Activated naive CD4-positive, alpha-beta T cell treated with anti-CD3 and anti-CD28 coated beads, Interleukin-2, amount 10 ng/mL, durations not matched to agents 7 days and 5 days (primary cell): ENCODE measurements around the gene PSME3IP1.
"Not testable (repeated sequence)": the region's sequence is repeated elsewhere in the genome, so short reads cannot be mapped to it uniquely, and the experiment has no call there.

Experiments
- CTCF ChIA-PET: fragments of 350-600 bp; sonication (Branson Sonifier 250); formaldehyde crosslinking; loops from one replicate; lab custom pipeline; 2021; ENCODE audit warnings: antibody characterized with exemption; lab: Charles Lee
- DNase-seq: peaks from one replicate; pipeline ENCODE4 v3.0.0-alpha.2; 2020
- H3K27ac Mint-ChIP-seq: one replicate; pipeline ENCODE4 v1.8.0; 2021; ENCODE audit warnings: mild to moderate bottlenecking, moderate library complexity, mixed read lengths
- H3K27me3 Mint-ChIP-seq: one replicate; pipeline ENCODE4 v1.8.0; 2021; ENCODE audit warnings: mild to moderate bottlenecking, mixed read lengths
- H3K36me3 Mint-ChIP-seq: one replicate; pipeline ENCODE4 v1.8.0; 2021; ENCODE audit warnings: mixed read lengths
- H3K4me1 Mint-ChIP-seq: one replicate; pipeline ENCODE4 v1.8.0; 2021; ENCODE audit warnings: mixed read lengths
- H3K4me3 Mint-ChIP-seq: one replicate; pipeline ENCODE4 v1.8.0; 2021; ENCODE audit warnings: mild to moderate bottlenecking, moderate library complexity, mixed read lengths
- H3K9me3 Mint-ChIP-seq: one replicate; pipeline ENCODE4 v1.8.0; 2021; ENCODE audit warnings: mixed read lengths

Gene PSME3IP1

DNA sequence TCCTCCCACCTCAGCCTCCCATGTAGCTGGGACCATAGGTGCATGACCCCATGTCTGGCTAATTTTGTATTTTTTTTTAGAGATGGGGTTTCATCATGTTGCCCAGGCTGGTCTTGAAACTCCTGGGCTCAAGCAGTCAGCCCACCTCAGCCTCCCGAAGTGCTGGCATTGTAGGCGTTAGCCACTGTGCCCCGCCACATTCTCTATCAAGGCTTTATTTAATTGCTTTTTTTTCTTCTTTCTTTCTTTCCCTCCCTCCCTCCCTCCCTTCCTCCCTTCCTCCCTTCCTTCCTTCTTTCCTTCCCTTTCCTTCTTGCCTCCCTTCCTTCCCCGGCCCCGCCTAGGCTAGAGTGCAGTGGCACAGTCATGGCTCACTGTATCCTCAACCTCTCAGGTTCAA is 23.9 kb upstream of the PSME3IP1 start:
- peaks cover 59% of the 10 kb centered on the region for H3K36me3 Mint-ChIP-seq
- H3K9me3 Mint-ChIP-seq = no peaks in the 10 kb centered on the region
- CTCF ChIA-PET = interaction anchor here (0.7 kb wide), 1 partner anchor 266 kb away, joined by 3 read pairs; no protein-coding TSS in a partner anchor
- no peaks in the 10 kb centered on the region for H3K4me1 Mint-ChIP-seq
- H3K27me3 Mint-ChIP-seq = no peaks in the 10 kb centered on the region
- H3K27ac Mint-ChIP-seq = no peak overlapping the region
- H3K4me3 Mint-ChIP-seq = no peak overlapping the region
- DNase-seq = no peak

DNA sequence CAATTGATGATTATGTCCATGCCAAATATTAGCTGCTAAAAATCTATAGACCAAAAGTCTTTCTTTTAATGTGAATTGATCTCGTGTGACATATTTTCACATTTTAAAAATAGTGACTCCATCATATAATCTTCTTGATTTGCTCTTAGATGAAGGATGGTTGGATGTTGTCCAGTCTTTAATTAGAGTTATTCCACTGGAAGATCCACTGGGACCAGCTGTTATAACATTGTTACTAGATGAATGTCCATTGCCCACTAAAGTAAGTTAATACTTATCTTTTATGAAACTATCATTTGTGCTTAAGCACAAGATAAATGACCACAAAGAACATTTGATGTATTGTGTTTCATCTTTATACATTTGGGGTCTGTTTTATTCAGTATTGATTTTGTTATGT is 23.1 kb upstream of the PSME3IP1 start:
- CTCF ChIA-PET = no interaction called here
- Mint-ChIP-seq H3K27ac (no peak overlapping the region), H3K9me3 (no peaks in the 10 kb centered on the region), H3K36me3 (peaks cover 51% of the 10 kb centered on the region), H3K4me1 (no peaks in the 10 kb centered on the region), H3K27me3 (no peaks in the 10 kb centered on the region), H3K4me3 (no peak overlapping the region)
- no peak for DNase-seq

GRCh38 chr16:57204675-57205074 is 18.8 kb upstream of the PSME3IP1 start:
- Mint-ChIP-seq H3K9me3 (no peaks in the 10 kb centered on the region), H3K27ac (no peak overlapping the region), H3K4me1 (no peaks in the 10 kb centered on the region), H3K4me3 (no peak overlapping the region), H3K36me3 (peaks cover 29% of the 10 kb centered on the region), H3K27me3 (no peaks in the 10 kb centered on the region)
- no peak for DNase-seq
- CTCF ChIA-PET = no interaction called here

GRCh38 chr16:57203451-57203850 is 17.6 kb upstream of the PSME3IP1 start:
- DNase-seq = no peak
- CTCF ChIA-PET = no interaction called here
- Mint-ChIP-seq H3K4me3 (no peak overlapping the region), H3K9me3 (no peaks in the 10 kb centered on the region), H3K27me3 (no peaks in the 10 kb centered on the region), H3K27ac (no peak overlapping the region), H3K36me3 (peaks cover 28% of the 10 kb centered on the region), H3K4me1 (no peaks in the 10 kb centered on the region)

GRCh38 chr16:57202095-57202886 is 16.5 kb upstream of the PSME3IP1 start:
- Mint-ChIP-seq H3K36me3 (peaks cover 25% of the 10 kb centered on the region), H3K4me1 (no peaks in the 10 kb centered on the region), H3K27ac (no peak overlapping the region), H3K4me3 (no peak overlapping the region), H3K9me3 (no peaks in the 10 kb centered on the region), H3K27me3 (no peaks in the 10 kb centered on the region)
- no peak for DNase-seq
- CTCF ChIA-PET = no interaction called here

GRCh38 chr16:57200926-57201325 is 15.1 kb upstream of the PSME3IP1 start:
- H3K4me3 Mint-ChIP-seq, H3K4me1 Mint-ChIP-seq, H3K27ac Mint-ChIP-seq, DNase-seq, CTCF ChIA-PET, H3K27me3 Mint-ChIP-seq, H3K9me3 Mint-ChIP-seq: not testable (repeated sequence)
- peaks cover 22% of the 10 kb centered on the region for H3K36me3 Mint-ChIP-seq

DNA sequence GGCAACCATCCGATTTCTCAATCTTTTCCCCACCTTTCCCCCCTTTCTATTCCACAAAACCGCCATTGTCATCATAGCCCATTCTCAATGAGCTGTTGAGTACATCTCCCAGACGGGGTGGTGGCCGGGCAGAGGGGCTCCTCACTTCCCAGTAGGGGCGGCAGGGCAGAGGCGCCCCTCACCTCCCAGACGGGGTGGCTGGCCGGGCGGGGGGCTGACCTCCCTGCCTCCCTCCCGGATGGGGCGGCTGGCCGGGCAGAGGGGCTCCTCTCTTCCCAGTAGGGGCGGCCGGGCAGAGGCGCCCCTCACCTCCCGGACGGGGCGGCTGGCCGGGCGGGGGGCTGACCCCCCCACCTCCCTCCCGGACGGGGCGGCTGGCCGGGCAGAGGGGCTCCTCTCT is 14.5 kb upstream of the PSME3IP1 start:
- DNase-seq, H3K9me3 Mint-ChIP-seq, H3K4me1 Mint-ChIP-seq, H3K27me3 Mint-ChIP-seq, H3K27ac Mint-ChIP-seq, CTCF ChIA-PET, H3K4me3 Mint-ChIP-seq: not testable (repeated sequence)
- H3K36me3 Mint-ChIP-seq = peaks cover 16% of the 10 kb centered on the region

DNA sequence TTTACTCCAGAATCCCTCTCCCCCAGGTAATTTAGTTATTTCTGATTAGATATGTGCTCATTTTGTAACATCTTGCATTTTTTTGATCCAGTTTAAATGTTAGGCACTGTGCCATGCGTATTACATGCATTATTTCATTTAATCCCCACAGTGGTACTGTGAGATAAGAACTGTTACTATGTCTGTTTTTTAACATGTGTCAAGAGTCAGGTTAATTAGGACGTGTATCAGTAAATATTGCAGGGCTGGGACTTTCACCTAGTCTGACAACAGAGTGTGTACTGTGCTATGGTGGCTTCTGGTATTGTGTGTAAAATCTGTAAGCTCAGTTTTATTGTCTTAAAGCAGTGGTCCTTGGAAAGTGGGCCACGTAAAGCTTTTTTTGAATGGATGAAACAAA is 10.9 kb upstream of the PSME3IP1 start:
- no peaks in the 10 kb centered on the region for H3K9me3 Mint-ChIP-seq
- H3K4me1 Mint-ChIP-seq = peaks cover 2% of the 10 kb centered on the region
- DNase-seq = no peak
- H3K27me3 Mint-ChIP-seq = no peaks in the 10 kb centered on the region
- H3K36me3 Mint-ChIP-seq = peaks cover 10% of the 10 kb centered on the region
- CTCF ChIA-PET = interaction anchor here (1.6 kb wide), 1 partner anchor 112 kb away, joined by 3 read pairs; no protein-coding TSS in a partner anchor
- no peak overlapping the region for H3K27ac Mint-ChIP-seq
- no peak overlapping the region for H3K4me3 Mint-ChIP-seq

DNA sequence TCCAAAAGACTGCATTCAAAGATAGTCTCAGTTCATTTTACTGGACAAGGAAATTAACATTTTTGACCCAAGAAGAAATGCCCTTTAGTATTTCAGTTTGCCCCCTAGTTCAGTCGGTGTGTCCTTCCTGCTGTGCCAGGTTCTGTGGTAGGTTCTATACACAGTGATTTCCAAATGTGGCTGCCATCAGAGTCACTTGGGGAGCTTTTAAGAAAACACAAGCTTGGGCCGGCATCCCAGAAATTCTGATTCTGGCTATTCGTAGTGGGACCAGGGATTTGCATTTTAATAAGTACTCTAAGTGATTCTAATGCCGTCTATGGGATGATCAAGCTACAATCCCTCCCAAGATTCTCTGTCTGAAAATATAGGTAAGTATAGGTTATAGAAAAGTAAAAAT is 10.4 kb upstream of the PSME3IP1 start:
- peaks cover 2% of the 10 kb centered on the region for H3K4me1 Mint-ChIP-seq
- H3K36me3 Mint-ChIP-seq = peaks cover 10% of the 10 kb centered on the region
- no peak overlapping the region for H3K27ac Mint-ChIP-seq
- DNase-seq = no peak
- no peaks in the 10 kb centered on the region for H3K9me3 Mint-ChIP-seq
- H3K4me3 Mint-ChIP-seq = no peak overlapping the region
- H3K27me3 Mint-ChIP-seq = no peaks in the 10 kb centered on the region
- CTCF ChIA-PET = interaction anchor here (1.6 kb wide), 1 partner anchor 112 kb away, joined by 3 read pairs; no protein-coding TSS in a partner anchor

DNA sequence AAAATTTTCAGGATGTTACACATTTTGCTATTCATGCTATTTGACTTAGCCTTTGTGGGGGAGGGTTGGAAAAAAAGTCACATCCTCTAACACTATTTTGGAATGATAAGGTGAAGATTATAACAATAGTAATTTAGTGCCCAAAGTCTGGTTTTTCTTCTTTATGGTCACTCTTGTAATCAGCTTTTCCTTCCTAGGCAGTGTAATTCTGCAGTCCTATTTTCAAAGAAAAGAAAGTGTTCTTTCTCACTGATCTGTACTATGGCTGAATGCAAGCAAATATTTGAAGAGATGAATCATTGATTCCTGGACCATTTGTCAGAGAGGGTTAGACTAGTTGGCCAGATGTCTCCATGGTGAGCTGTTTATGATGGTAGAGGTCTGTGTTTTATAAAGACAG is 8.7 kb upstream of the PSME3IP1 start:
- H3K36me3 Mint-ChIP-seq = peaks cover 13% of the 10 kb centered on the region
- H3K4me3 Mint-ChIP-seq = no peak overlapping the region
- CTCF ChIA-PET = no interaction called here
- H3K27ac Mint-ChIP-seq = no peak overlapping the region
- DNase-seq = no peak
- H3K9me3 Mint-ChIP-seq = no peaks in the 10 kb centered on the region
- H3K27me3 Mint-ChIP-seq = no peaks in the 10 kb centered on the region
- peaks cover 7% of the 10 kb centered on the region for H3K4me1 Mint-ChIP-seq

DNA sequence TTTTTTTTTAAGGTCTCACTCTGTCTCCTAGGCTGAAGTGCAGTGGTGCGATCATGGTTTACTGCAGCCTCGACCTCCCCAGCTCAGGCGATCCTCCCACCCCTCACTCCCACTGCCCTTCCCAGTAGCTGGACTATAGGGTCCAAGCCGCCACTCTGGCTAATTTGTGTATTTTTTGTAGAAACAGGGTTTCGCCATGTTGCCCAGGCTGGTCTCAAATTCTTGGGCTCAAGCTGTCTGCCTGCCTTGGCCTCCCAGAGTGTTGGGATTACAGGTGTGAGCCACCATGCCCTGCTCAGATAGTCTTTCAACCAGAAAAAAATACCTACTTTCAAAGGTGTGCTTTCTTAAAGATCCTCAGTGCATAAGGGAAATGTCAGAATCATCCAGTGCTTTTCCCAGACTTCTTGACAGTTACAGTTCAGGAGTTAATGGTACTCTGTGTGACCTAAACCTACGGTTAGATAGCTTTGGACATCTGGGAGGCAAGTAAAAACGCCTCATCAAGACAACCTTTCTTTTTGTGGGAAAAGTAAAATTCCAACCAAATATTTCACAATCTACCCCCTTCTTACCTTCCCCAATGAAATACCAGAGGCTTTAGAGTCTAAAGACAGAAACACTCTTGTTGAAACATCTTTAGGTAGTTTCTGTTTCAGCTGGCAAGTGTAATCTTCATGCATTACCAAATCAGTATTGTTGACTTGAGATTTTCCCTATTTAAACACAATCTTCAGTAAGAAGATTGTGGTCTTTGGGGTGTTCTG is 7.1 kb upstream of the PSME3IP1 start:
- CTCF ChIA-PET = interaction anchor here (1.0 to 1.8 kb wide), 2 partner anchors 12 to 13 kb away, joined by 3 to 8 read pairs; no protein-coding TSS in a partner anchor
- DNase-seq = no peak
- Mint-ChIP-seq H3K27ac (no peak overlapping the region), H3K4me3 (no peak overlapping the region), H3K27me3 (no peaks in the 10 kb centered on the region), H3K36me3 (peaks cover 10% of the 10 kb centered on the region), H3K4me1 (peaks cover 19% of the 10 kb centered on the region), H3K9me3 (no peaks in the 10 kb centered on the region)

- no peaks in the 10 kb centered on the region for H3K9me3 Mint-ChIP-seq
- no peaks in the 10 kb centered on the region for H3K27me3 Mint-ChIP-seq
- H3K4me3 Mint-ChIP-seq = no peak overlapping the region
- H3K27ac Mint-ChIP-seq = no peak overlapping the region
- CTCF ChIA-PET = no interaction called here
- no peak for DNase-seq
- peaks cover 25% of the 10 kb centered on the region for H3K4me1 Mint-ChIP-seq
- H3K36me3 Mint-ChIP-seq = peaks cover 10% of the 10 kb centered on the region
These were observed 6.3 kb upstream of the PSME3IP1 start for GRCh38 chr16:57192146-57192545.

GRCh38 chr16:57191056-57191571 is 5.3 kb upstream of the PSME3IP1 start:
- H3K27ac Mint-ChIP-seq = no peak overlapping the region
- no peaks in the 10 kb centered on the region for H3K9me3 Mint-ChIP-seq
- H3K36me3 Mint-ChIP-seq = peaks cover 14% of the 10 kb centered on the region
- no peak overlapping the region for H3K4me3 Mint-ChIP-seq
- no peaks in the 10 kb centered on the region for H3K27me3 Mint-ChIP-seq
- DNase-seq = no peak
- peaks cover 25% of the 10 kb centered on the region for H3K4me1 Mint-ChIP-seq
- CTCF ChIA-PET = no interaction called here

GRCh38 chr16:57190136-57190535 is 4.3 kb upstream of the PSME3IP1 start:
- DNase-seq = no peak
- Mint-ChIP-seq H3K36me3 (peaks cover 18% of the 10 kb centered on the region), H3K4me1 (peaks cover 27% of the 10 kb centered on the region), H3K4me3 (no peak overlapping the region), H3K27ac (no peak overlapping the region), H3K27me3 (peaks cover 4% of the 10 kb centered on the region), H3K9me3 (no peaks in the 10 kb centered on the region)
- CTCF ChIA-PET = no interaction called here
